HepG2 (cell line): Measurements from ENCODE around the gene MSMP. TPM values are rescaled to one million over a fixed set of nuclear protein-coding genes. Genes with fewer than 3 reads are reported as not detected.

Experiments
- FOXK1 ChIP-seq: sonication (generic); formaldehyde crosslinking; IDR thresholded peaks from 2 replicates; pipeline ENCODE4 v1.4.0; 2020; ENCODE audit warnings: low read depth, missing genetic modification reagents, borderline replicate concordance
- FOXK2 ChIP-seq: fragments of 450-650 bp; IDR thresholded peaks from 2 replicates; pipeline ENCODE4 v1.6.1; 2016
- GFI1 ChIP-seq: sonication (generic); formaldehyde crosslinking; IDR thresholded peaks from 2 replicates; pipeline ENCODE4 v1.5.0; 2020; ENCODE audit warnings: missing genetic modification reagents, mild to moderate bottlenecking, borderline replicate concordance
- NFIB ChIP-seq: sonication (generic); formaldehyde crosslinking; IDR thresholded peaks from 2 replicates; pipeline ENCODE4 v1.9.0; 2021; ENCODE audit warnings: missing genetic modification reagents, mild to moderate bottlenecking, borderline replicate concordance
- NR2F2 ChIP-seq: IDR thresholded peaks from 2 replicates; pipeline ENCODE4 v1.6.1; 2012; ENCODE audit warnings: low read depth, inconsistent platforms, borderline replicate concordance
- PAX8 ChIP-seq: sonication (generic); formaldehyde crosslinking; IDR thresholded peaks from 2 replicates; pipeline ENCODE4 v1.8.0; 2022; ENCODE audit warnings: mild to moderate bottlenecking, missing genetic modification reagents, borderline replicate concordance
- PRMT3 ChIP-seq: sonication (generic); formaldehyde crosslinking; IDR thresholded peaks from 2 replicates; pipeline ENCODE4 v1.8.1; 2022; ENCODE audit warnings: low read depth, mild to moderate bottlenecking, moderate library complexity, missing genetic modification reagents, borderline replicate concordance
- STAT5B ChIP-seq: sonication (generic); formaldehyde crosslinking; IDR thresholded peaks from 2 replicates; pipeline ENCODE4 v1.4.0; 2020; ENCODE audit warnings: missing genetic modification reagents
- ZNF224 ChIP-seq: sonication (generic); formaldehyde crosslinking; IDR thresholded peaks from 2 replicates; pipeline ENCODE4 v1.5.0; 2020; ENCODE audit warnings: mild to moderate bottlenecking, missing genetic modification reagents
- ZNF225 ChIP-seq: sonication (generic); formaldehyde crosslinking; IDR thresholded peaks from 2 replicates; pipeline ENCODE4 v1.4.0; 2020; ENCODE audit warnings: mild to moderate bottlenecking, missing genetic modification reagents
- ZNF451 ChIP-seq: sonication (generic); formaldehyde crosslinking; IDR thresholded peaks from 2 replicates; pipeline ENCODE4 v1.5.0; 2020; ENCODE audit warnings: mild to moderate bottlenecking, missing genetic modification reagents
- ZNF546 ChIP-seq: sonication (generic); formaldehyde crosslinking; conservative IDR thresholded peaks from 2 replicates; pipeline ENCODE4 v1.8.1; 2023; ENCODE audit warnings: mild to moderate bottlenecking, missing genetic modification reagents
- ZNF678 ChIP-seq: sonication (generic); formaldehyde crosslinking; IDR thresholded peaks from 2 replicates; pipeline ENCODE4 v1.4.0; 2020; ENCODE audit warnings: mild to moderate bottlenecking, missing genetic modification reagents
- ZNF777 ChIP-seq: sonication (generic); formaldehyde crosslinking; IDR thresholded peaks from 2 replicates; pipeline ENCODE4 v1.4.0; 2020; ENCODE audit warnings: missing genetic modification reagents
- polyA plus RNA-seq, 8 experiments: library from polyadenylated mRNA; depleted of rRNA in 3 of 8; stranded (reverse) in 7 of 8; unstranded in 1 of 8; fragments of >200 nt; fragmentation: Illumina TruSeq in 4 of 8; extraction: Trizol in 4 of 8; gene quantifications; 2 replicates each; pipeline versions ENCODE4 v1.2.1 to v1.2.3, GENCODE V29; 2011 to 2016; ENCODE audit warnings: low read depth in 4 of 8, missing spikeins in 1 of 8, mixed read lengths in 1 of 8; ENCODE audit not compliant: insufficient read depth in 1 of 8
- total RNA-seq, 5 experiments: library from RNA; depleted of rRNA; stranded (reverse); fragments of >200 nt; fragmentation: Illumina TruSeq; extraction: Trizol; gene quantifications; 2 replicates each; pipeline ENCODE4 v1.2.3, GENCODE V29; 2016; ENCODE audit warnings: low read depth in 1 of 5
- TF ChIP-seq, protein P1 (sequence below): sonication (generic); formaldehyde crosslinking; IDR thresholded peaks from one replicate; pipeline ENCODE4 v1.5.1; 2020; ENCODE audit warnings: mild to moderate bottlenecking, missing genetic modification reagents; ENCODE audit errors: not compliant biosample characterization
- TF ChIP-seq, protein P2 (sequence below): IDR thresholded peaks from 2 replicates; pipeline ENCODE4 v1.6.1; 2016; ENCODE audit warnings: control low read depth
- TF ChIP-seq, protein P3 (sequence below): sonication (generic); formaldehyde crosslinking; IDR thresholded peaks from 2 replicates; pipeline ENCODE4 v1.9.0; 2022; ENCODE audit warnings: missing genetic modification reagents, mild to moderate bottlenecking, borderline replicate concordance
- TF ChIP-seq, protein P4 (sequence below): sonication (generic); formaldehyde crosslinking; IDR thresholded peaks from 2 replicates; pipeline ENCODE4 v1.5.0; 2020; ENCODE audit warnings: missing genetic modification reagents

MSMP gene
- total and polyA plus RNA-seq, 2 of the 13 experiments (the other 11 are each of a cell fraction or from before 2014, with no cell fraction given): 0.24 to 0.46 TPM

DNA sequence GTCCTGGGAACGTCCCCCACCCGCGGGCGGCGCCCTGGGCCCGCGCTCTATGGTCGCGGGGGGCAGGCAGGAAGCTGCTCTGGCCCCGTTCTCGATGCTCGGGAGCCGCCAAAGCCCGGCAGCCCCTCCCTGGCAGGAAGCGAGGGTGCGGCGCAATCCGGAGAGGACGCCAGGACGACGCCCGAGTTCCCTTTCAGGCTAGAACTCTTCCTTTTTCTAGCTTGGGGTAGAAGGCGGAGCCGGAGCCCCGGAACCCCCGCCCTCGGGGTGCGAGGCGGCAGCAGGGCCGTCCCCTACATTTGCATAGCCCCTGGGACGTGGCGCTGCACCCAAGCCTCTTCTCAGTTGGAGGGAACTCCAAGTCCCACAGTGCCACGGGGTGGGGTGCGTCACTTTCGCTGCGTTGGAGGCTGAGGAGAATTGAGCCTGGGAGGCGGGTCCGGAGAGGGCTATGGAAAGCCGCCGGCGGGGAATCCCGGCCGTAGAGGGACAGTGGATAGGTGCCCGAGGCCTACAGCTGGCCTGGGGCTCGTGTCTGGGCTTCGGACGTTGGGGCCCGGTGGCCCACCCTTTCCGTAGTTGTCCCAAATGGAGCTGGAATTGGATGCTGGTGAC is 21.8 kb downstream of the MSMP start, which contains the start of the genes CREB3 and TLN1 (continued):
- TF ChIP-seq, protein P1, sequence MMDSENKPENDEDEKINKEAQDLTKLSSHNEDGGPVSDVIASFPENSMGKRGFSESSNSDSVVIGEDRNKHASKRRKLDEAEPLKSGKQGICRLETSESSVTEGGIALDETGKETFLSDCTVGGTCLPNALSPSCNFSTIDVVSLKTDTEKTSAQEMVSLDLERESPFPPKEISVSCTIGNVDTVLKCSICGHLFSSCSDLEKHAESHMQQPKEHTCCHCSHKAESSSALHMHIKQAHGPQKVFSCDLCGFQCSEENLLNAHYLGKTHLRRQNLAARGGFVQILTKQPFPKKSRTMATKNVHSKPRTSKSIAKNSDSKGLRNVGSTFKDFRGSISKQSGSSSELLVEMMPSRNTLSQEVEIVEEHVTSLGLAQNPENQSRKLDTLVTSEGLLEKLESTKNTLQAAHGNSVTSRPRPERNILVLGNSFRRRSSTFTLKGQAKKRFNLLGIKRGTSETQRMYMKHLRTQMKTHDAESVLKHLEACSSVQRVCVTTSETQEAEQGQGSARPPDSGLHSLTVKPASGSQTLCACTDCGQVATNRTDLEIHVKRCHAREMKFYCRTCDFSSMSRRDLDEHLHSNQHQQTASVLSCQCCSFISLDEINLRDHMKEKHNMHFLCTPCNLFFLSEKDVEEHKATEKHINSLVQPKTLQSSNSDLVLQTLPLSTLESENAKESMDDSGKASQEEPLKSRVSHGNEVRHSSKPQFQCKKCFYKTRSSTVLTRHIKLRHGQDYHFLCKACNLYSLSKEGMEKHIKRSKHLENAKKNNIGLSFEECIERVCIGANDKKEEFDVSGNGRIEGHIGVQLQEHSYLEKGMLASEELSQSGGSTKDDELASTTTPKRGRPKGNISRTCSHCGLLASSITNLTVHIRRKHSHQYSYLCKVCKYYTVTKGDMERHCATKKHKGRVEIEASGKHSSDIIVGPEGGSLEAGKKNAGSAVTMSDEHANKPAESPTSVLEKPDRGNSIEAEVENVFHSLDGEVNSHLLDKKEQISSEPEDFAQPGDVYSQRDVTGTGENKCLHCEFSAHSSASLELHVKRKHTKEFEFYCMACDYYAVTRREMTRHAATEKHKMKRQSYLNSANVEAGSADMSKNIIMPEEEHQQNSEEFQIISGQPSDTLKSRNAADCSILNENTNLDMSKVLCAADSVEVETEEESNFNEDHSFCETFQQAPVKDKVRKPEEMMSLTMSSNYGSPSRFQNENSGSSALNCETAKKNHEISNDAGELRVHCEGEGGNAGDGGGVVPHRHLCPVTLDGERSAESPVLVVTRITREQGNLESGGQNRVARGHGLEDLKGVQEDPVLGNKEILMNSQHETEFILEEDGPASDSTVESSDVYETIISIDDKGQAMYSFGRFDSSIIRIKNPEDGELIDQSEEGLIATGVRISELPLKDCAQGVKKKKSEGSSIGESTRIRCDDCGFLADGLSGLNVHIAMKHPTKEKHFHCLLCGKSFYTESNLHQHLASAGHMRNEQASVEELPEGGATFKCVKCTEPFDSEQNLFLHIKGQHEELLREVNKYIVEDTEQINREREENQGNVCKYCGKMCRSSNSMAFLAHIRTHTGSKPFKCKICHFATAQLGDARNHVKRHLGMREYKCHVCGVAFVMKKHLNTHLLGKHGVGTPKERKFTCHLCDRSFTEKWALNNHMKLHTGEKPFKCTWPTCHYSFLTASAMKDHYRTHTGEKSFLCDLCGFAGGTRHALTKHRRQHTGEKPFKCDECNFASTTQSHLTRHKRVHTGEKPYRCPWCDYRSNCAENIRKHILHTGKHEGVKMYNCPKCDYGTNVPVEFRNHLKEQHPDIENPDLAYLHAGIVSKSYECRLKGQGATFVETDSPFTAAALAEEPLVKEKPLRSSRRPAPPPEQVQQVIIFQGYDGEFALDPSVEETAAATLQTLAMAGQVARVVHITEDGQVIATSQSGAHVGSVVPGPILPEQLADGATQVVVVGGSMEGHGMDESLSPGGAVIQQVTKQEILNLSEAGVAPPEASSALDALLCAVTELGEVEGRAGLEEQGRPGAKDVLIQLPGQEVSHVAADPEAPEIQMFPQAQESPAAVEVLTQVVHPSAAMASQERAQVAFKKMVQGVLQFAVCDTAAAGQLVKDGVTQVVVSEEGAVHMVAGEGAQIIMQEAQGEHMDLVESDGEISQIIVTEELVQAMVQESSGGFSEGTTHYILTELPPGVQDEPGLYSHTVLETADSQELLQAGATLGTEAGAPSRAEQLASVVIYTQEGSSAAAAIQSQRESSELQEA (CRISPR knock-in tag): no peak
- TF ChIP-seq, protein P2, sequence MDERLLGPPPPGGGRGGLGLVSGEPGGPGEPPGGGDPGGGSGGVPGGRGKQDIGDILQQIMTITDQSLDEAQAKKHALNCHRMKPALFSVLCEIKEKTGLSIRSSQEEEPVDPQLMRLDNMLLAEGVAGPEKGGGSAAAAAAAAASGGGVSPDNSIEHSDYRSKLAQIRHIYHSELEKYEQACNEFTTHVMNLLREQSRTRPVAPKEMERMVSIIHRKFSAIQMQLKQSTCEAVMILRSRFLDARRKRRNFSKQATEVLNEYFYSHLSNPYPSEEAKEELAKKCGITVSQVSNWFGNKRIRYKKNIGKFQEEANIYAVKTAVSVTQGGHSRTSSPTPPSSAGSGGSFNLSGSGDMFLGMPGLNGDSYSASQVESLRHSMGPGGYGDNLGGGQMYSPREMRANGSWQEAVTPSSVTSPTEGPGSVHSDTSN (CRISPR knock-in tag): no peak
- TF ChIP-seq ZNF224 (CRISPR knock-in tag) (peak; percentile 95), NFIB (CRISPR knock-in tag) (no peak), FOXK1 (CRISPR knock-in tag) (peak; percentile 76; the same call in 1 of the 2 replicates), GFI1 (CRISPR knock-in tag) (peak; percentile 62; the same call in 1 of the 2 replicates), ZNF777 (CRISPR knock-in tag) (peak; percentile 58), ZNF678 (CRISPR knock-in tag) (no peak), ZNF225 (no peak), ZNF546 (CRISPR knock-in tag) (no peak), NR2F2 (no peak), PRMT3 (CRISPR knock-in tag) (no peak), PAX8 (peak; percentile 15; the same call in 1 of the 2 replicates), ZNF451 (CRISPR knock-in tag) (peak; percentile 77; the same call in 1 of the 2 replicates), STAT5B (no peak), FOXK2 (no peak)
- TF ChIP-seq, protein P3, sequence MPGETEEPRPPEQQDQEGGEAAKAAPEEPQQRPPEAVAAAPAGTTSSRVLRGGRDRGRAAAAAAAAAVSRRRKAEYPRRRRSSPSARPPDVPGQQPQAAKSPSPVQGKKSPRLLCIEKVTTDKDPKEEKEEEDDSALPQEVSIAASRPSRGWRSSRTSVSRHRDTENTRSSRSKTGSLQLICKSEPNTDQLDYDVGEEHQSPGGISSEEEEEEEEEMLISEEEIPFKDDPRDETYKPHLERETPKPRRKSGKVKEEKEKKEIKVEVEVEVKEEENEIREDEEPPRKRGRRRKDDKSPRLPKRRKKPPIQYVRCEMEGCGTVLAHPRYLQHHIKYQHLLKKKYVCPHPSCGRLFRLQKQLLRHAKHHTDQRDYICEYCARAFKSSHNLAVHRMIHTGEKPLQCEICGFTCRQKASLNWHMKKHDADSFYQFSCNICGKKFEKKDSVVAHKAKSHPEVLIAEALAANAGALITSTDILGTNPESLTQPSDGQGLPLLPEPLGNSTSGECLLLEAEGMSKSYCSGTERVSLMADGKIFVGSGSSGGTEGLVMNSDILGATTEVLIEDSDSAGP: peak; percentile 92
- TF ChIP-seq, protein P4, sequence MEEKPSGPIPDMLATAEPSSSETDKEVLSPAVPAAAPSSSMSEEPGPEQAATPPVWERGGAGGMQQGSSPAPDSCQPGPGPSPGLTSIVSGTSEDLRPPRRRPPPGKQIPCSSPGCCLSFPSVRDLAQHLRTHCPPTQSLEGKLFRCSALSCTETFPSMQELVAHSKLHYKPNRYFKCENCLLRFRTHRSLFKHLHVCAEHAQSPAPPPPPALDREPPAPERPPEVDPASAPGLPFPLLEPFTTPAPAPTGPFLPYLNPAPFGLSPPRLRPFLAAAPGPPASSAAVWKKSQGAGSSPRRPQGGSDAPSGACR (CRISPR knock-in tag): peak; percentile 61
